GM18861 (cell line): ENCODE data around the gene RGR.

ENCODE experiments used
- ATAC-seq: cut with Tn5 transposase; IDR thresholded peaks from one replicate; pipeline ENCODE4 v1.9.1; 2021; ENCODE audit not compliant: unreplicated experiment

The RGR gene

DNA sequence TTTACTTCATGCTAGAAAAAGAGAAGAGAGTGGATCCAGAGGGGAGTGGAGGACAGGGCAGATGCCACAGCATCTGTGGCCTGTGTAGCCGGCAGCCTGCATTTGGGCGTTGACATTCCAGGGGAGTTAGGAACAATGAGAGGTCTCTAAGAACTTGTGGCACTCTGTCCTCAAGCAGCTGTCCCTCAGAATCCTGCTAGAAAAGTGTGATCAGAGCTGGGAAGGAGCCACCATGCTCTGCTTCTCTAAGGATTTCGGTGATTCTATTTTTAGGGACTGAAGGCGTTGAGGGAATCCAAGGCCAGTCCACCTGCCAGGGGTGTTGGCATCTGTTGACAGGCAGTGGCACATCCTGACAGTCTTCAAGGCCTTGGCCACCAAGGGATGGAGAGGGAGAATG, 27.1 kb upstream of the RGR start:
- ATAC-seq, result no peak

- no peak for ATAC-seq
Measured at GRCh38 chr10:84221916-84222315, 22.9 kb upstream of the RGR start.

DNA sequence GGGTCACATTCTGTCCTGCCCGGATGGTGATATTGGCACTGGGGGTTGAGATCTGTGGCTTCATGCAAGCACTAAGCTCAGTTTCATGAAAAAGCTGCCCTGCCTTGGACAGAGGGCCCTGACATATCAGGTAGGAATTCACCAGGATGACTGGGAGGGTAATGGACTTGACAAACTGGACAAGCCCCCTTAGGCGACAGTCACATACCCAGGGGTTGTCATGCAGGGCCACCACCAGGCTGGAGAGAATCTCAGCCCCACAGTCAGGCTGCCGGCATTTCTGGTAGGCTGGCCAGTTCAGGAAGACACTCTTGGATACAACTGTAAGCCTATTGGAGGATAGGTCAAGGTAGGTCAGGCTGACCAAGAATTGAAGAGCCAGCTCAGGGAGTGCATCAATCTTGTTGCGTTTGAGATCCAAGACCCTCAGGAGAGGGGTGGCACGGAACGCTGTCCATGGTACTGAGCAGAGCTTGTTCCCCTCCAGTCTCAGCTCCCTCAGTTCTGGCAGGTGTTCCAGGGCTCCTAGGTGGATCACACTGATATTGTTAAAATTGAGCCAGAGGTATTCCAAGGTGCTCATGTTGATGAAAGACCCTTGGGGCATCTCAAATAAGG, 20.3 kb upstream of the RGR start:
- no peak for ATAC-seq

DNA sequence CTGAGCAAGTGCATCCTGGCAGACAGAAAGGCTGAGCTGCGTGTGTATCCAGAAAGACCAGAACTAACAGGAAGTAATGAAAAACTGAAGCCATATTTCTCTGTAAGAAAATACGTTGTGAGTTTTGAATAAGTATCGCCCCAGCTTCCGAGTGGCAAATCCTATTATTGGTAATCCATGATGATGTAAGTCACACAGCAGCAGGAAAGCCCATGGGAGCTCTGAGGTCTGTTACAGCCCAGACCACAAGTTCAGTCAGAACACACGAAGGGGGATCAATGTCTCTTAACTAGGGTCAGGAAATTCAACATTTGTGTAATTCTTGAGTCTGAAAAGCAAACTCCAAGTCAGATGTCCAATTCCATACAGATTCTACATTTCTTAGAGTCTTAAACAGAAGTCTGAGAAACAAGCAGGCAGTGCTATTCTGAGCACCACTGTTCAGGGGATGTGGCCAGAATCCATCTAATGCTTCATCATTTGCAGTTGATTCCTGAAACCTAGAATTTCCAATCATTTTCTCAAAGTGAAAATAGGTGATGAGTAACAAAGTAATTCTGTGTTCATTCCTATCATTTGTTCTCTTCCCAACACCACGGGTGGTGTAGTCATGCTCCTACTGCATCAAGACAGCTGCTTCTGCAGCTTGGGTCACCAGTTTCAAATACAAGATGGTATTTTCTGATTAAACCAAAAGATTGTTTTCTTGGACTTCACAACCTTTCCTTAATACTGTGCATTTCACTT, 19.3 kb upstream of the RGR start, which contains the start of gene LRIT2:
Gene LRIT2 (minus strand): TSS at position 118 of the 747 bp plus-strand sequence. CDS start 24 bp downstream, at position 94.
- ATAC-seq, result no peak

- ATAC-seq, result no peak
Measured at GRCh38 chr10:84226616-84227015, 18.2 kb upstream of the RGR start.

DNA sequence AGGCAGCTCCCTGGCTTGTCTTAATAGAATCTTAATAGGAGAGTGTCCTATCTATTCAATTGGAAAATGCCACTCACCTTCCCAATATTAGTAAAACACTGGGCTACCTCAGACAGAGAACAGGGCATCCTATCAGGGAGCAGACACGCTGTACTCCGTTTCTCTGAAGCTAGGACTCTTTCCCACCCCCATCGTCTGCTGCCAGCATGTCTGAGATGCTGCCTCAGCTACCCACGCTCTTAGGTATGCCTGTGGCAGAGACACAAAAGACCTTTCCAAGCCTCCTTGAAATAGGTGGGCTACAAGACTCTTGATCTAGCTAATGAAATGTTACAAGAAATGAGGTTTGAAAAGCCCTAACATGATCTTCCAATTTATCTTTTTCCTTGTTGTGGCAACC, 17.0 kb upstream of the RGR start:
- ATAC-seq, result no peak

DNA sequence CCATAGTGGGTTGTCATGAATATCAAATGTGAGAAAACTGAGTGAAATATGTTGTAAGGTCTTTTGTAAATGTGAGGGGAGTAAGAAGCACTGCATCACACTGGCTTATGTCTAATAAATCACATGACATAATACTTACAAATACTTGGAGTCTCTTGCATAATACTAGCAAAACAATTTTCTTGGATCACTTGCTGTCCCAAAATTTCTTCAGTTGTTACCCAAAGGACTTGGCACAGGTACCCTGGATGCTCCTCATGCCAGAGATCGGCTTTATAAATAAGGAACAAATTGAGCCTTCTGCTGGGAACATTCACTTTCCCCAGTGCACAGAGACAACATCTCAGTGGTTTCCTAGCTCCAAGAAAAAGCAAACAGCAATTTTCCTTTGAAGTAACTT, 14.5 kb upstream of the RGR start:
- no peak for ATAC-seq

- no peak for ATAC-seq
Measured at GRCh38 chr10:84232376-84232775, 12.5 kb upstream of the RGR start.

- no peak for ATAC-seq
Measured at GRCh38 chr10:84233940-84234339, 10.9 kb upstream of the RGR start.

DNA sequence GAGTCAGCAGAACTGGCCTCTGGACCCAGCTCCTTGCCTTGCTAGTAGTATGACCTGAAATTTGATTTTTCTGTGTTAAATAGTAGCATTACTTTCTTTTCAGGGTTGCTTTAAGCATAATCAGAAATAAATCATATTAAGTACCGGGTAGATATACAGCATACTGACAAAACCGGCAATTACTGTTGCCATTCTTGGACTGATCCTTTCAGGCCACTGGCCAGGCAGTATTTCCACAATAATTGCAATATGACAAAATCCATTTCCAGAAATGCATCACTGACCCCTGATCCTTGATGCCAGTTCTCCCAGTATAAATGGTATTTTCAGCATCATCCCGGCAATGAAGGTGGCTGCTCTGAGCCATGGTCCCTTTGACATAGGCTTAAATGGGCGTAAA, 10.4 kb upstream of the RGR start:
- ATAC-seq, result no peak

- ATAC-seq, result no peak
Measured at GRCh38 chr10:84235096-84235495, 9.8 kb upstream of the RGR start.

GRCh38 chr10:84236807-84237198, 8.1 kb upstream of the RGR start:
- ATAC-seq, result no peak

- no peak for ATAC-seq
Measured at GRCh38 chr10:84237199-84238051, 7.4 kb upstream of the RGR start.

DNA sequence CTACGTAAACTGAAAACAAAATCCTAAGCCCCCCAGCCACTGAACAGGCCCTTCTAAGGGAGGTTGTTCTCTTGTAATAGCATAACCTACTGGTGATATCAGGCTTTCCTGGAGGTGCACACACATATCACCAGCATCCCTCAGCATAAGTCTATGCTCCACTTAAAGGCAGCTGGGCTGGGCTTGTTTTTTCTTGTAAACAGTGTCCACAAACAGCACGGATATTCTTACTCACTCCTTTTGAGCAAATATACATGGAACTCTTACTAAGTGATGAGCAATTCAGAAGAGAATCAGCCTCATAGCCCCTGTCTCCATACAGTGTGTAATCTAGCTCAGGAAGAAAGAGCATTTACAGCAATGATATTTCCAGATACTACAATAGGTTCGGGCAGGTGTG, 5.9 kb upstream of the RGR start:
- no peak for ATAC-seq

DNA sequence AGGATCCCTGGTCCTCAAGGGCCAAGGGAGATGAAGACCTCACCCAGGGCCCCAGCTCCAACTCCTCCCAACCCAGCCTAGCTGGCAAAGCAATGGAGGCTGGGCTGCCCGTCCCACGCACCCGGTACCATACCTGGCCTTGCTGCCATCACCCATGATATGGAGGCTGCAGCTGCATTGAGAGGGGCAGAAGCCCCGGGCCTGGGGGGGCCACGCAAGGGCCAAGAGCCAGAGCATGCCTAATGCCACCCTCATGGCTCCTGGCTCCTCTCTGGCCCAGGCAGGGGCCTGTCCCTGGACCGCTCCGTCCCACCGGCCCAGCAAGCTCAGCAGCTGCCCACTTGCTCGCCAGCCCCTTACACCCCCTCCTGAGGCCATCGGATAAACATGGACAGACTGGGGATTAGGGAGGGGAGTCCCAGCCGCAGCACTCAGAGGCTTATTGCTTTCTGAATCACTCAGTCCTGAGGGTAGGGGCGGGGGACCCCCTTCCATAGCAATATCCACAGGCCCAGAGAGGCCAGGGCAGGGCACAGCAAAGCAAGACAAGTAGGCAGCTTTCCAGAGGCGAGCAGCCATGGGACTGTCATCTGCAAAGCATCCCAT, 3.6 kb upstream of the RGR start, which contains the start of gene LRIT1:
Gene LRIT1 (minus strand): TSS at position 362 of the 606 bp plus-strand sequence. CDS start 107 bp downstream, at position 255.
- ATAC-seq, result no peak

DNA sequence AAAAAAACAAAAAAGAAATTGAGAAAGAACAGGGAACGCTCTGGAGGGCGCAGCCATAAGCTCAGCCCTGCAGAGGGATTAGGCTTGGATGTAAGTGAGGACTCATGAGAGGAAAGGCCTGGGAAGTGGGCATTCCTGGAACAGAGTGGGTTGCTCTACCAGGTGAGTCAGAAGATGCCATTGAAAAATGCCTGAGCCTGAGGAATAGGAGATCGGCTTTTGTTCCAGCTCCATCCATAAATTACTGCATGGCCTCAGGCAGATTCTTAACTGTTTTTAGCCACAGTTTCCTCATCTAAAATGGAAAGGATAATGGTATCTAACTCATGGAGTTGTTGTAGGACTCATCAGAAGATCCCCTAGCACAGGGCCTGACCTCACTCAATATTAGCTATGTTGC, 1.1 kb upstream of the RGR start:
- no peak for ATAC-seq

- no peak for ATAC-seq
Measured at GRCh38 chr10:84247496-84247895, 2.6 kb downstream of the RGR start.

DNA sequence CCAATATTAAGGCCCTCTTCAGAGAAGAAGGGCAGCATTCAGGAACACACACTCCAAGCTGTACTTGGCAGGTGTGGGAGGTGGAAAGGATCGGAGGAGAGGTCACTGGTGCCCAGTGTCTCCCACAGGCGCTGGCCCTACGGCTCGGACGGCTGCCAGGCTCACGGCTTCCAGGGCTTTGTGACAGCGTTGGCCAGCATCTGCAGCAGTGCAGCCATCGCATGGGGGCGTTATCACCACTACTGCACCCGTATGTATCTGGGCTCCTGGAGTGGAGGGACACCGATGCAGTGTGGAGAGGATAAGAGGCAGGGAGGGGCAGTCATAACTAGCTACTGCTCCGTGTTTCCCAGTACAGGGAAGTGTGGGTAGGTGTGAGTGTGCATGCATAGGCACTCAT, 3.9 kb downstream of the RGR start:
- no peak for ATAC-seq

DNA sequence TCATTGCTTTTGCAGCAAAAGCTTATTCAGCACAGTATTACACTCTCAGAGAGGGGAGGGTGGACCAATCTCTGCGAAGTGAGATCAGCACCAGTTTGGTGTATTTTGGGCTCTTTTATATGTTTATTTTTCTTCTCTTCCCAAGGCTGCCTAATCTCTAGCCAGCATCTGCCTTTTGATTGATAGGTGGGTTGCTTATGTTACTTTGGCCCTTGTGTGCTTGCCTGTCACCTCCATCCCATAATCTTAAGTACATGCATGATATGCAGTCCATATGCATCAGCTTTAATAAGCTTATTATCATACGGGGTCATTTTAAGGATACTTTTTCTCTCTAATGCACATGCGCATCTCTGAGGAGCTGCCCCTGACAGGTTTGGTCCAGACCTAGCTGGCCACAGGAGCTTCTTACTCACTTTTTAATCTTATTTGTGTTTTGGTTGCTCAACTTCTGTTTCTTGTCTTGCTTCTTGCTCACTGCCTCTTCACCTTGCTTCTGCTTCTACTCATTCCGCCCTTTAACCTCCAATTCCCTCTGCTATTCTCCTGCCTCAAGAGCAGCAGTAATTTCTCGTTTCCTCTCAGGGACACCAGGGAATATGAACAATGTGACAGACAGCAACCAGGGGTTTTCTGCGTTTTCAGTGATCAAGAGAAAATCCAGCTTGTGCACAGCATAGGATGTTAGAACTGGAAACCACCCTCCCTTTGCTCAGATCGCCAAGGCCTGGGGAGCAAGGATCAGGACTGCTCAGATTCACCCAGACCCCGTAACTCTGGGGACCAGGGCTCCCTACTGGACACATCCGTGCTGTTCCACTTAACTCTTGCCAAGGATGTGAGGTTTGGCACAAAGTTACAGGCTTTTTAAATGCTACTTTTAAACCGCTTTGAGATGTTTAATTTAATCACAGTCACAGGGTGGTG, 10.0 kb downstream of the RGR start:
- no peak for ATAC-seq
